NCI-H526 (cell line): ENCODE measurements around the gene CYTH3.
A peak's percentile ranks its signal among the peaks of the same experiment; 100 is the strongest.
"Not testable (repeated sequence)": the region's sequence is repeated elsewhere in the genome, so short reads cannot be mapped to it uniquely, and the experiment has no call there.

ENCODE experiments used
- DNase-seq, 2 experiments: peaks; one replicate each; lab custom pipeline; 2025; lab: John Stamatoyannopoulos, UW

CYTH3 gene

GRCh38 chr7:6272481-6273323 lies at the start of gene CYTH3:
CYTH3 (minus strand) TSS chr7:6272624; CDS start chr7:6272507, 117 bp downstream.
- peak in 1 of 2 experiments; percentile 92 for DNase-seq

DNA sequence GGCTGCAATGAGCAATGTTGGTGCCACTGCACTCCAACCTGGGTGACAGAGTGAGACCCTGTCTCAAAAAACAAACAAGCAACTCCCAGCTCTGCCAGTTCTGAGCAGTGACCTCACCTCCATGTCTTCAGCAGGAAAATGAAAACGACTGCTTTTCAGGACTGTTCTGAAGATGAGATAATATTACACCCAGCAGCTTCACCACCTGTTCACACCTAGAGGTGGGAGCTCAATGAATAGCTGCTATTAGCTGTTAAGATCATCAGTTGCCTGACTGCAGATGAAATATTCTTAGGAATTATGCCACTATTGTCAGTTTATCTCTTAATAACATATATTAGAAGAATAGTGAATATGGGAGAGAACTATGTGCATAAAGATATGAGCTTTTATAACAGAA lies 48.4 kb upstream of the CYTH3 start:
- no peak for DNase-seq

- no peak for DNase-seq
Measured at GRCh38 chr7:6317797-6318438, 45.5 kb upstream of the CYTH3 start.

DNA sequence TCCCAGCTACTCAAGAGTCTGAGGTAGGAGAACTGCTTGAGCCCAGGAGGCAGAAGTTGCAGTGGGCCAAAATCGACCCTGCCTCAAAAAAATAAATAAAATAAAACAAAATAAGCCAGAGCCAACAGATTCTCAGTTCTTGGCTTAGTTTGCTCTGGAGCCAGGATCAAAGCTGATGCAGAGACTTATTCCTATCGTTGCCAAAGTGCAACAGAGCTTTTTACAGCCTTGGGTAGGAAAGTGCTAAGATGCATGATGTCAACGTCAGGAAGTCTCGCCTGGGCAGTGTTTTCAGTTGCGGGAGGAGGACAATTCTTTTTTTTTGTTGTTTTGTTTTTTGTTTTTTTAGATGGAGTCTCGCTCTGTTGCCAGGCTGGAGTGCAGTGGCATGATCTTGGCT lies 43.8 kb upstream of the CYTH3 start:
- no peak for DNase-seq

DNA sequence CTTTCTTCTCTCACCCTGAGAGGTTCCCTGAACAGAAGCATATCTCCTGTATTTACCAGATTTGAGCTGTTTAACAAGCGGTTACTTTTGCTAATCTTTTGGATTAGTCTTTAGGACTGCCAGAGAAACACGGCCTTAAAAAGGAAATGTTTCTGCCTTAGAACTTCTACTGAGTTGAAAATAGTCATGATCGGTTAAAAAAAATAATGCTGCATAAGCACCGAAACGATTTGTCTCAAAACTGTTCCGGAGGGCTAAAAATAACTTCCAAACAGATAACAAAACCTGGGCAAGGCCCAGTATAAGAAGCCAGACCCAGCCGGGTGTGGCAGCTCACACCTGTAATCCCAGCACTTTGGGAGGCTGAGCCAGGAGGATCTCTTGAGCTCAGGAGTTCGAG lies 43.3 kb upstream of the CYTH3 start:
- DNase-seq, result no peak

DNA sequence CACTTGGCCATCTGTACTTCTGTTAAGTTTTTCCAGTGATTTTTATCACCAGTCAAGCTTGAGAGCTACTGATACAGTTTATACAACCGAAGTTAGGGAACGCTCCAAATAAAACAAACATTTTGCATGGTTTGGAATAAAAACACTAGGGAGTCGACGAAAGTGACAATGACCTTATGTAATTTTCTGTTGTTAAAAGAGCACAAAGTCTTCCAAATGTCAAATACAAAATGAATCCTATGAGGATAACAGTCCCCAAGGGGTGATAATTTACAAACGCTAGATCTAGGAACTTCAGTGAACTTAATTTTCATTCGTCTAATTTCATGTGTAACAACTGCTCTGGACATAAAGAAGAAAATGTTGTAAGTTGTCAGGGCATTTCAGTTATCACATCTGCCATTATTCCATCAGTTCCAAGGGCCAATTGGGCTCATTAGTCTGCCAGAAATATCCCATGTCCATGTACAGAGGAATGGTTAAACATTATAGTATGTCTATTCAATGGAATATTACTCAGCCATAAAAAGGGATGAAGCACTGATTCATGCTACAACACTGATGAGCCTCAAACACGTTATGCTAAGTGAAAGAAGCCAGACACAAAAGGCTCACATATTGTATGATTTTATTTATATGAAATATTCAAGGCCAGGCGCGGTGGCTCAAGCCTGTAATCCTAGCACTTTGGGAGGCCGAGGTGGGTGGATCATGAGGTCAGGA lies 38.0 kb upstream of the CYTH3 start:
- no peak for DNase-seq

DNA sequence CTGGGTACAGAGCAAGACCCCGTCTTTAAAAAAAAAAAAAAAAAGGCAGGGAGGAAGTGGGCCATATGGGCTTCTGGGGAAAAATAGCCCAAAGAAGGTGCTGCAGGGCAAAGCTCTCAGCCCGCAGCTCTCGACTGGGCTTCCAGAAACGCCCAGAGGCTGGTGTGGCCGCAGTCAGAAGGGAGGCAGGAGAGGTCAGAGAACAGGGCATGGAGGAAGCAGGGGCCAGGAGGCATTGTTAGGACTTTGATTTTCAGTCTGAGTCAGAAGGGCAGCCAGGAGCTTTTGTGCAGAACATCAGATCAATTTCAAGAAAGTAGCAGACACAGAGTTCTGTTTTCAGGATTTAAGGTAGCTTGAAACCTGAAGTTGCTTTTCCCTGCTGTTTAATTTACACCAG lies 35.3 kb upstream of the CYTH3 start:
- DNase-seq, result no peak

- no peak for DNase-seq
Measured at GRCh38 chr7:6306471-6306870, 34.0 kb upstream of the CYTH3 start.

GRCh38 chr7:6305330-6305729 lies 32.9 kb upstream of the CYTH3 start:
- no peak for DNase-seq

DNA sequence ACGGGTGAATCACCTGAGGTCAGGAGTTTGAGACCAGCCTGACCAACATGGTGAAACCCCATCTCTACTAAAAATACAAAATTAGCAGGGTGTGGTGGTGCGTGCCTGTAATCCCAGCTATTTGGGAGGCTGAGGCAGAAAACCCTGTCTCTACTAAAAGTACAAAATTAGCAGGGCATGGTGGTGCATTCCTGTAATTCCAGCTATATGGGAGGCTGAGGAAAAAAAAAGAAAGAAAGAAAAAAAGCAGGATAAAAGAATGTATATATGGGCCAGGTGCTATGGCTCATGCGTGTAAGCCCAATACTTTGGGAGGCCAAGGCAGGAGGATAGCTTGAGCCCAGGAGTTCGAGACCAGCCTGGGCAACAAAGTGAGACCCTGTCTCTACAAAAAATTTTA lies 29.0 kb upstream of the CYTH3 start:
- DNase-seq, result not testable (repeated sequence)

DNA sequence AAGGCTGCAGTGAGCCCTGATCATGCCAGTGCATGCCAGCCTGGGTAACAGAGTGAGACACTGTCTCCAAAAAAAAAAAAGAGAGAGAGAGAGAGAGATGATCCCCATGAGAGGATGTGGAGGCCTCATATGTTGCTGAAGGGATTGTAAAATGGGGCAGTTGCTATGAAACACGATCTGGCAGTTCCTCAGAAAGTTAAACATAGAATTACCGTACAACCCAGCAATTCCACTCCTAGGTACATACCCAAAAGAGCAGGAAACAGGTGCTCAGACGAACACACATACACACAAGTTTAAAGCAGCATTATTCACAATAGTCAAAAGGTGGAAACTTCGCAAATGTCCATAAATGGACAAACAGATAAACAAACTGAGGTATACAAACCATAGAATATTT lies 27.4 kb upstream of the CYTH3 start:
- no peak for DNase-seq

DNA sequence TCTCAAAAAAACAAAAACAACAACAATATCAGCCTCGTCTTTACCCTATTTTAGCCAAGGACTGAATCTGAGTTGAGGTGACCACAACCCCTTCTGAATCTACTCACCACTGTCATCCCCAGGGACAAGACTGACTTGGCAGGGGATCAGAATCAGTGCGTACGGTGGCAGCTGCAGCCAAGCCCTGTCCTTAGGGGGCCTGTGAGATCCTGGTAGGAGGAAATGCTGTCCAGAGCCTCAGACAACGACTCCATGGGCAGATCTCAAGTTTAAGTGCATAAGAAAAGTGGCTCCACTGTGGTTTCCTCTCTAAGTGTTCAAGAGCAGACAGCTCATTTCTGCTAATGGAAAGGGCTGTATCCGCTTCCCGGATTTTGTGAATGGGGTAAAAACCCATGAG lies 22.4 kb upstream of the CYTH3 start:
- no peak for DNase-seq

- no peak for DNase-seq
Measured at GRCh38 chr7:6293202-6293601, 20.8 kb upstream of the CYTH3 start.

DNA sequence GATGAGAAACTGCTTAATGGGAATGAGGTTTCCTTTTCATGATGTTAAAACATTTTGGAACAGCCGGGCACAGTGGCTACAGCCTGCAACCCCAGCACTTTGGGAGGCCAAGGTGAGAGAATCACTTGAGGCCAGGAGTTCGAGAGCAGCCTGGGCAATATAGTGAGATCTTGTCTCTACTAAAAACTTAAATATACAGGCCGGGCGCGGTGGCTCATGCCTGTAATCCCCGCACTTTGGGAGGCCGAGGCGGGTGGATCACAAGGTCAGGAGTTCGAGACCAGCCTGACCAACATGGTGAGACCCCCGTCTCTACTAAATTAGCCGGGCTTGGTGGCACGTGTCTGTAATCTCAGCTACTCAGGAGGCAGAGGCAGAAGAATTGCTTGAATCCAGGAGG lies 19.5 kb upstream of the CYTH3 start:
- not testable (repeated sequence) for DNase-seq

DNA sequence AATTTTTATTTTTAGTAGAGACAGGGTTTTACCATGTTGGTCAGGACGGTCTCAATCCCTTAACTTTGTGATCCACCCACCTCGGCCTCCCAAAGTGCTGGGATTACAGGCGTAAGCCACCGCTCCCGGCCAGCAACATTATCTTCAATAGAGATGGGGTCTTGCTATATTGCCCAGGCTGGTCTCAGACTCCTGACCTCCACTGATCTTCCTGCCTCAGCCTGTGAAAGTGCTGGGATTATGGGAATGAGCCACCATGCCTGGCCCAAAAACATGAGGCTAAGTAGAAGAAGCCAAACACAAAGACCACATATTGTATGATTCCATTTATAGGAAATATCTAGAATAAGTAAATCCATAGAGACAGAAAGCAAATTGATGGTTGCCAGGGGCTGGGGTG lies 19.1 kb upstream of the CYTH3 start:
- DNase-seq, result no peak

DNA sequence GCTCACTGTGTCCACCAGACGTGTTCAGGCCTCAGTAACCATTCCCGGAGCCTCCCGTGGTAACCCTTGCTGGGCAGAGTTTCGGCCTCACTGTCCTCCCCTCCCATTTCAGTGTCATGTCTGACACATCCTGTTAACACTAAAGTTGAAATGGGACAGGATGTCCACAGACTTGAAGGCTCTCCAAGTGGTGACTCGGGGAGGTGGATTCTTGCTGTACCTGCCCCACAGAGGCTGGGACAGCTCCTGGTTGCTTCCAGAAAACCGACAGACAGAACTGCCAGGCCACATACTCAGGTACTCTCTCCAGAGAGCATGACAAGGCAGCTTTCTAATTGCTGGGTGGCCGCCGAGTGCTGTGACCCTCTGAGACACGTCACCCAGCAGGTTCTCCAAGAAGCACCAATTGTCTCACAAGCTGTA lies 17.9 kb upstream of the CYTH3 start:
- DNase-seq, result no peak

DNA sequence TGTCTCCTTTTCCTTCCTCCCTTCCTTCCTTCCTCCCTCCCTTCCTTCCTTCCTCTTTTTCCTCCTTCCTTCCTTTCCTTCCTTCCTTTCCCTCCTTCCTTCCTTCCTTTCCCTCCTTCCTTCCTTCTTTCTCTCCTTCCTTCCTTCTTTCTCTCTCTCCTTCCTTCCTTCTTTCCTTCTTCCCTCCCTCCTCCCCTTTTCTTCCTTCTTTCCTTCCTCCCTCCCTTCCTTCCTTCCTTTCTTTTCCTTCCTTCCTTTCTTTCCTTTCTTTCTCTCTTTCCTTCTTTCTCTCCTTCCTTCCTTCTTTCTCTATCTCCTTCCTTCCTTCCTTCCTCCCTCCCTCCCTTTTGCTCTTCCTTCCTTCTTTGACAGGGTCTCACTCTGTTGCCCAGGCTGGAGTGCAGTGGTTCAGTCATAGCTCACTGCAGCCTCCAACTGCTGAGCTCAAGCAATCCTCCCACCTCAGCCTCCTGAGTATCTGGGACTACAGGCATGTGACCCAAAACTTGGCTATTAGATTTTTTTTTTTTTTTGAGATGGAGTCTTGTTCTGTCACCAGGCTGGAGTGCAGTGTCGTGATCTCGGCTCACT lies 15.9 kb upstream of the CYTH3 start:
- no peak for DNase-seq

DNA sequence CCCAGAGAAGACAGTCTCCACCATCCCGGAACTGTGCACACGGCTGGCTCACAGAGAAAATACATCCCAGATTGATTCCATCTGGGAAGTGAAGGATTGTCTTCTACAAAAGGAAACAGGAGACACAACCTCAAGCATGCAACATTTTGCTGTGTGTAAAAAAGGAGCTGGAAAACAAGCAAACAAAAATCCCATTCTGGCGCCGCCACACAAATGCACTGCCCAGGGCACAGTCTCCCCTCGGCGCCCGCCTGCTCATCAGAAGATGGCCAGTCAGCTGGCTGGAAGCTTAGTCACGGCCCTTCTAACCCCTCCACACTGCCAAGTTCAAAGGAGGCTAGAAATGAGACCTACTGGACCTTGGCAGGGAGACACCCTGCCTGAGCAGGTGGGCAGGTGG lies 14.1 kb upstream of the CYTH3 start:
- no peak for DNase-seq

DNA sequence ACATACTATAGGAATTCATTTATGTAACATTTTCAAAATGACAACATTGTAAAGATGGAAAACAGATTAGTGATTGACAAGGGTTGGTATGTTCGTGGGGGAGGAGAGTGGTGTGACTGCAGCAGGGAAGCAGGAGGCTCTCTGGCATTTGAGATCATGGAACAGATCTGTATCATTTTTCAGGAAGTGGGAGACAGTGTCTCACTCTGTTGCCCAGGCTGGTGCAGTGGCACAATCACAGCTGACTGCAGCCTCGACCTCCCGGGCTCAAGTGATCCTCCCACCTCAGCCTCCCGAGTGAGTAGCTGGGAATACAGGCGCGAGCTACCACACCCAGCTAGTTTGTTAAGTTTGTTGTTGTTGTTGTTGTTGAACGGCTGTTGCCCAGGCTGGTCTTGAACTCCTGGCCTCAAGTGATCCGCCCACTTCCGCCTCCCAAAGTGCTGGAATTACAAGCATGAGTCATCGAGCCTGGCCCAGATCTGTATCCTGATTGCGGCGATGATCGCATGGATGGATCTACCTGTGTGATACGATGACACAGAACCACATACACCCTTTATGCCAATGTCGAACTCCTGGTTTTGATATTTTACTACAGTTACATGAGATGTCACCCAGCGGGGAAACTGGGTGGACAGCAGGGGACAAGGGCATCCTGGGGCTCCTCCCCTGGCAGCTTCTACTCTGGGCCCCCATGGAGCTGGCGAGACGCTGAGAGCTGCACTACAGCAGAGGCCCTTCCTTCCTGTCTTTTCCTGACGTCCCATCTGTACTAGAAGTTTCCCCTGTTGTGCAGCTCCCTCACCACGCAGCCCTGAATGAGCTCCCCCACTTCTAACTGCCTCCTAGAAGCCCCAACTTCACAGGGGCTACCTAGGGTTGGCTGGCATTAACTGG lies 12.3 kb upstream of the CYTH3 start:
- DNase-seq, result no peak

GRCh38 chr7:6284055-6284400 lies 11.6 kb upstream of the CYTH3 start:
- DNase-seq, result no peak

DNA sequence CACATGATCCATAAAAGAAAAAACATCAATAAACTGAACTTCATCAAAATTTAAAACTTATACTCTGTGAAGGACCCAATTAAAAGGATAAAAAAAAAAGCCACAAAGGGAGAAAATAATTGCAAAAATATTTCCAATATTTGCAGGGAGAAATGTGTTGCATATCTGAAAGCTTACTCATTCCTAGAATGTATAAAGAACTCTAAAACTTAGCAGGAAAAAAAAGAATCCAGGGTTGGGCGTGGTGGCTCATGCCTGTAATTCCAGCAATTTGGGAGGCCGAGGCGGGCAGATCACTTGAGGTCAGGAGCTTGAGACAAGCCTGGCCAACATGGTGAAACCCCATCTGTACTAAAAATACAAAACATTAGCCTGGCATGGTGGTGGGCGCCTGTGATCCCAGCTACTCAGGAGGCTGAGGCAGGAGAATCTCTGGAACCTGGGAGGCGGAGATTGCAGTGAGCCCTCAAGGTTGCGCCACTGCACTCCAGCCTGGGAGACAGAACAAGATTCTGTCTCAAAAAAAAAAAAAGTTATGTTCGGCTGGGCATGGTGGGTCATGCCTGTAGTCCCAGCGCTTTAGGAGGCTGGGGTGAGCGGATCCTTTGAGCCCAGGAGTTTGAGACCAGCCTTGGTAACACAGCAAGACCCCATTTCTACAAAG lies 11.1 kb upstream of the CYTH3 start:
- not testable (repeated sequence) for DNase-seq
